H1 (cell line): Measurements from ENCODE around the gene ITPR1. TPM values are rescaled to one million over a fixed set of nuclear protein-coding genes. Genes with fewer than 3 reads are reported as not detected.

Experiments
- CTCF ChIA-PET: fragments of 300-600 bp; sonication (Branson Sonifier 250); formaldehyde crosslinking; loops from one replicate; lab custom pipeline; 2021; ENCODE audit not compliant: partially characterized antibody; lab: Charles Lee
- POLR2A ChIA-PET: fragments of 300-600 bp; sonication (Branson Sonifier 250); formaldehyde crosslinking; loops from one replicate; lab custom pipeline; 2021; ENCODE audit warnings: inconsistent platforms; ENCODE audit not compliant: partially characterized antibody; lab: Charles Lee
- DNase-seq, 2 experiments: peaks; one replicate each; pipeline versions ENCODE4 v3.0.0 to v3.0.0-alpha.2; 2010 to 2022; ENCODE audit warnings: low spot score in 2 of 2, low read depth in 1 of 2, mixed read lengths in 1 of 2
- FAIRE-seq: peaks from 2 replicates; lab custom pipeline; 2011; peaks lifted over from hg19 to GRCh38; lab: Jason Lieb, UNC
- H2AFZ ChIP-seq: 2 replicates; pipeline ENCODE4 v1.8.1; 2012; ENCODE audit warnings: low read length, inconsistent platforms
- H2AK5ac ChIP-seq: 2 replicates; pipeline ENCODE4 v1.6.1; 2013; ENCODE audit warnings: low read depth, low read length
- H2BK120ac ChIP-seq: replicated peaks from 2 replicates; pipeline ENCODE3; 2013; ENCODE audit warnings: low read depth, low read length, inconsistent platforms
- H2BK12ac ChIP-seq: 2 replicates; pipeline ENCODE4 v1.6.1; 2013; ENCODE audit warnings: low read depth, low read length
- H2BK15ac ChIP-seq: 2 replicates; pipeline ENCODE4 v1.6.1; 2013; ENCODE audit warnings: low read length
- H2BK20ac ChIP-seq: 2 replicates; pipeline ENCODE4 v1.6.1; 2013; ENCODE audit warnings: low read length
- H2BK5ac ChIP-seq: 2 replicates; pipeline ENCODE4 v1.6.1; 2013; ENCODE audit warnings: low read depth, low read length
- H3K14ac ChIP-seq: 2 replicates; pipeline ENCODE4 v1.6.1; 2013; ENCODE audit warnings: inconsistent platforms; ENCODE audit not compliant: insufficient read length
- H3K18ac ChIP-seq: 2 replicates; pipeline ENCODE4 v1.6.1; 2013; ENCODE audit warnings: low read length; ENCODE audit errors: extremely low read depth
- H3K23ac ChIP-seq: 2 replicates; pipeline ENCODE4 v1.6.1; 2013; ENCODE audit warnings: inconsistent platforms; ENCODE audit not compliant: insufficient read length
- H3K23me2 ChIP-seq: 2 replicates; pipeline ENCODE4 v1.6.1; 2013; ENCODE audit warnings: low read depth, low read length
- H3K27ac ChIP-seq: 2 replicates; pipeline ENCODE4 v1.6.1; 2011; ENCODE audit warnings: low read depth, low read length, inconsistent platforms
- H3K27me3 ChIP-seq, 4 experiments: replicated peaks in 1 of 4; 1 replicate in 1 of 4; 2 replicates in 3 of 4; pipeline versions ENCODE4 v1.6.1 to v1.8.1; 2011 to 2013; ENCODE audit warnings: low read length in 3 of 4, mild to moderate bottlenecking in 3 of 4, inconsistent platforms in 2 of 4, mixed read lengths in 2 of 4, moderate library complexity in 1 of 4; ENCODE audit not compliant: control insufficient read depth in 3 of 4, insufficient read depth in 3 of 4; ENCODE audit errors: extremely low read depth in 1 of 4
- H3K36me3 ChIP-seq, 4 experiments: 2 replicates each; pipeline versions ENCODE4 v1.6.1 to v1.8.1; 2011 to 2013; ENCODE audit warnings: mild to moderate bottlenecking in 4 of 4, low read length in 3 of 4, moderate library complexity in 2 of 4, control low read depth in 1 of 4, inconsistent platforms in 1 of 4; ENCODE audit not compliant: insufficient read depth in 4 of 4, control insufficient read depth in 2 of 4
- H3K4ac ChIP-seq: replicated peaks from 2 replicates; pipeline ENCODE3; 2013; ENCODE audit warnings: low read length, low read depth, mixed read lengths, inconsistent platforms; ENCODE audit not compliant: insufficient read length
- H3K4me1 ChIP-seq, 4 experiments: replicated peaks in 1 of 4; 1 replicate in 1 of 4; 2 replicates in 3 of 4; pipeline versions ENCODE4 v1.6.1 to v1.8.1; 2011 to 2013; ENCODE audit warnings: low read length in 3 of 4, inconsistent platforms in 2 of 4, mixed read lengths in 1 of 4; ENCODE audit not compliant: insufficient read depth in 4 of 4, control insufficient read depth in 3 of 4
- H3K4me2 ChIP-seq, 2 experiments: 2 replicates each; pipeline versions ENCODE4 v1.6.1 to v1.8.1; 2011 to 2013; ENCODE audit warnings: low read depth in 2 of 2, low read length in 2 of 2, control low read depth in 1 of 2, inconsistent platforms in 1 of 2, mild to moderate bottlenecking in 1 of 2; ENCODE audit not compliant: insufficient read depth in 1 of 2
- H3K4me3 ChIP-seq, 4 experiments: fragments of 200-600, 300-600 bp in 1 of 4; sonication (generic), shearing (Covaris generic), sonication (Bioruptor Twin) in 1 of 4; 2 replicates each; pipeline versions ENCODE4 v1.5.1 to v1.8.1; 2011 to 2016; ENCODE audit warnings: low read length in 4 of 4, low read depth in 3 of 4, control low read depth in 2 of 4, inconsistent platforms in 2 of 4, mild to moderate bottlenecking in 2 of 4, mixed read lengths in 1 of 4, moderate library complexity in 1 of 4; ENCODE audit not compliant: insufficient read depth in 2 of 4; ENCODE audit errors: extremely low read depth in 1 of 4
- H3K56ac ChIP-seq: replicated peaks from 2 replicates; pipeline ENCODE3; 2013; ENCODE audit warnings: low read depth, mild to moderate bottlenecking, mixed read lengths, low read length, inconsistent platforms; ENCODE audit not compliant: insufficient read length
- H3K79me1 ChIP-seq: 2 replicates; pipeline ENCODE4 v1.6.1; 2013; ENCODE audit warnings: low read depth, low read length, control low read depth
- H3K79me2 ChIP-seq, 2 experiments: 2 replicates each; pipeline versions ENCODE4 v1.6.1 to v1.8.1; 2012 to 2013; ENCODE audit warnings: low read length in 2 of 2, mild to moderate bottlenecking in 2 of 2, inconsistent platforms in 1 of 2; ENCODE audit not compliant: insufficient read depth in 2 of 2, control insufficient read depth in 1 of 2
- H3K9ac ChIP-seq, 4 experiments: replicated peaks in 1 of 4; 1 replicate in 1 of 4; 2 replicates in 3 of 4; pipeline versions ENCODE4 v1.6.1 to v1.8.1; 2011 to 2013; ENCODE audit warnings: low read depth in 3 of 4, low read length in 3 of 4, control low read depth in 2 of 4, mild to moderate bottlenecking in 2 of 4, moderate library complexity in 2 of 4, inconsistent platforms in 1 of 4; ENCODE audit errors: extremely low read depth in 1 of 4
- H3K9me3 ChIP-seq, 2 experiments: 2 replicates each; pipeline versions ENCODE4 v1.6.1 to v1.8.1; 2012 to 2013; ENCODE audit warnings: mild to moderate bottlenecking in 2 of 2, moderate library complexity in 2 of 2, control low read depth in 1 of 2, inconsistent platforms in 1 of 2, low read depth in 1 of 2, low read length in 1 of 2, mixed read lengths in 1 of 2; ENCODE audit not compliant: insufficient read depth in 2 of 2
- H4K20me1 ChIP-seq, 2 experiments: replicated peaks in 1 of 2; 2 replicates each; pipeline versions ENCODE3 to v1.8.1; 2011 to 2013; ENCODE audit warnings: inconsistent platforms in 2 of 2, low read length in 2 of 2, mild to moderate bottlenecking in 1 of 2; ENCODE audit not compliant: insufficient read depth in 2 of 2, control insufficient read depth in 1 of 2
- H4K5ac ChIP-seq: 2 replicates; pipeline ENCODE4 v1.6.1; 2013; ENCODE audit warnings: low read length, low read depth, mixed read lengths, inconsistent platforms; ENCODE audit not compliant: insufficient read length
- H4K8ac ChIP-seq: 2 replicates; pipeline ENCODE4 v1.8.0; 2013; ENCODE audit warnings: mild to moderate bottlenecking, moderate library complexity, low read length, inconsistent platforms; ENCODE audit not compliant: insufficient read depth; ENCODE audit errors: extremely low read depth
- H4K91ac ChIP-seq: replicated peaks from 2 replicates; pipeline ENCODE3; 2013; ENCODE audit warnings: low read length, mixed read lengths, inconsistent platforms; ENCODE audit not compliant: insufficient read length
- EP300 ChIP-seq, 2 experiments: IDR thresholded peaks; 1 replicate in 1 of 2; 2 replicates in 1 of 2; pipeline ENCODE4 v1.6.1; 2011 to 2012; ENCODE audit warnings: low read depth in 2 of 2, low read length in 2 of 2, mild to moderate bottlenecking in 2 of 2, borderline replicate concordance in 1 of 2, inconsistent platforms in 1 of 2, moderate library complexity in 1 of 2
- HDAC2 ChIP-seq, 2 experiments: fragments of 300-600 bp in 1 of 2; sonication (generic) in 1 of 2; IDR thresholded peaks; 2 replicates each; pipeline ENCODE4 v1.6.1; 2011 to 2012; ENCODE audit warnings: low read depth in 2 of 2, low read length in 2 of 2, mild to moderate bottlenecking in 2 of 2, moderate library complexity in 2 of 2, borderline replicate concordance in 1 of 2, inconsistent platforms in 1 of 2
- KDM4A ChIP-seq: IDR thresholded peaks from one replicate; pipeline ENCODE4 v1.7.1; 2012; ENCODE audit warnings: low read depth, mild to moderate bottlenecking, moderate library complexity, low read length, inconsistent platforms; ENCODE audit not compliant: severe bottlenecking
- ZNF274 ChIP-seq: IDR thresholded peaks from 2 replicates; pipeline ENCODE4 v1.7.0; 2012; ENCODE audit warnings: low read length, borderline replicate concordance; ENCODE audit errors: extremely low read depth
- WGBS, 2 experiments: shearing (Covaris generic) in 1 of 2; methylation state at CpG; one replicate each; pipeline versions ENCODE4 v1.1.6 to v1.1.7; 2013 to 2015; ENCODE audit warnings: low lambda C conversion rate in 2 of 2, mixed read lengths in 2 of 2, inconsistent platforms in 1 of 2, low coverage in 1 of 2, missing lambda C conversion rate in 1 of 2; ENCODE audit not compliant: insufficient replicate concordance in 2 of 2, insufficient coverage in 1 of 2, insufficient read length in 1 of 2; ENCODE audit errors: extremely low coverage in 1 of 2, missing lambda C conversion rate in 1 of 2; 5-methylcytosine and 5-hydroxymethylcytosine counted together
- polyA plus RNA-seq, 7 experiments: library from polyadenylated mRNA; depleted of rRNA in 3 of 7; stranded (reverse) in 5 of 7; unstranded in 2 of 7; fragments of >200 nt in 5 of 7; fragments of 200-250 nt in 2 of 7; gene quantifications; 1 replicate in 5 of 7; 2 replicates in 1 of 7; 4 replicates in 1 of 7; pipeline versions ENCODE4 v1.2.1 to v1.2.3, GENCODE V29; 2011 to 2013; ENCODE audit warnings: missing spikeins in 2 of 7, mixed read lengths in 2 of 7
- total RNA-seq: library from RNA; stranded (reverse); fragmentation: NEBNext Ultra II Directional; extraction: Animal tissue kit (Norgen Biotek cat#: 25700); gene quantifications from 2 replicates; pipeline ENCODE4 v1.2.1, GENCODE V29; 2021

ITPR1 gene
- total and polyA plus RNA-seq, 2 of the 8 experiments (the other 6 are each of a cell fraction or from before 2014, with no cell fraction given) = 2.5 to 16.3 TPM

DNA sequence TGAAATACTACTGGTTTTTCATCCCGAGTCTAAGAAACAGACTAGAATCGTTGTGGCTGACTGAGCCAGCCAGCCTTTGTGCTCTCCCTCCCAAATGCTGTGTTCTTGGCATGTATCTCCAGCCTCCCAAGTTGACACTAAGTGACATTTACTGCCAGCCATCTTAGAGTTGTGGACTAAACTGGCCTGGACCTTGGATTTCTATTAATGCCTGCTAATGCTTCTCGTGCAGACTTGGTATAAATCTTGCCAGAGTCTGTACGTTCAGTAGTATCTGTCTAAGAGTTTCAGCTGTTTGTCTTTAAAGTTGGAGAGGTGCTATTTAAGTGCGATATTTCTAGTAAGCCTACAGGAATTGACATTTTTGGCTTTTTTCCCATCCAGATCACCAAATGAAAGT, 319.4 kb downstream of the ITPR1 start:
- WGBS, 2 experiments = 99% methylated on average over 5 of the region's 5 CpGs; no CpG with 5 or more reads in 1 of the 2 experiments
- Histone ChIP-seq H3K79me1 (no peaks in the 10 kb centered on the region), H4K91ac (no peak overlapping the region), H2BK5ac (no peak overlapping the region), H3K36me3 (no peaks in the 10 kb centered on the region; a peak in 2 of 8 replicates), H3K23ac (no peak overlapping the region), H3K18ac (no peak overlapping the region), H2AK5ac (no peak overlapping the region), H3K27me3 (no peaks in the 10 kb centered on the region), H4K5ac (no peak overlapping the region), H3K4me3 (no peak overlapping the region), H4K20me1 (no peaks in the 10 kb centered on the region), H2BK15ac (no peak overlapping the region), H2BK12ac (no peak overlapping the region), H3K79me2 (no peaks in the 10 kb centered on the region), H2BK20ac (no peak overlapping the region), H3K56ac (no peak overlapping the region), H3K23me2 (no peaks in the 10 kb centered on the region), H2BK120ac (no peak overlapping the region), H3K4me1 (no peaks in the 10 kb centered on the region), H3K14ac (no peak overlapping the region), H3K9ac (no peak overlapping the region), H3K4ac (no peak overlapping the region), H2AFZ (no peak overlapping the region), H3K9me3 (peaks cover 5 to 6% of the 10 kb centered on the region in 2 experiments; a peak in 2 of 4 replicates), H3K4me2 (no peak overlapping the region), H3K27ac (no peak overlapping the region), H4K8ac (no peak overlapping the region)
- CTCF ChIA-PET = interaction anchor here (0.6 kb wide), 1 partner anchor 462 kb away, joined by 3 read pairs; no protein-coding TSS in a partner anchor
- FAIRE-seq = no peak
- DNase-seq = no peak
- TF ChIP-seq ZNF274 = no peak
- TF ChIP-seq HDAC2 (IDR thresholded peaks at IDR 0.05; ENCODE audit: borderline replicate concordance in 1 of 2, low read depth in 2 of 2, low read length in 2 of 2) = no peak
- no peak for TF ChIP-seq KDM4A
- TF ChIP-seq EP300 (IDR thresholded peaks at IDR 0.05; ENCODE audit: borderline replicate concordance in 1 of 2, low read depth in 2 of 2, low read length in 2 of 2) = no peak
- POLR2A ChIA-PET = no interaction called here
